ENCODE measurements around the gene ALOX12B.
"Not testable (repeated sequence)": the region's sequence is repeated elsewhere in the genome, so short reads cannot be mapped to it uniquely, and the experiment has no call there.

ALOX12B gene

GRCh38 chr17:8031261-8031661 lies 56.3 kb downstream of the ALOX12B start:
- no peak for DNase-seq (ENCODE audit: low read depth)
- no peak for TF ChIP-seq CTCF (conservative IDR thresholded peaks at IDR 0.05; ENCODE audit: low read depth, low read length)
- H3K4me3 ChIP-seq (ENCODE audit: low read depth, low read length), result no peak overlapping the region

- no peak for TF ChIP-seq CTCF (conservative IDR thresholded peaks at IDR 0.05; ENCODE audit: low read depth, low read length)
- no peak for DNase-seq (ENCODE audit: low read depth)
- no peak overlapping the region for H3K4me3 ChIP-seq (ENCODE audit: low read depth, low read length)
Observed at GRCh38 chr17:8029121-8029520, 58.4 kb downstream of the ALOX12B start.

GRCh38 chr17:8025176-8025911 lies 62.2 kb downstream of the ALOX12B start:
- no peak for DNase-seq (ENCODE audit: low read depth)
- no peak overlapping the region for H3K4me3 ChIP-seq (ENCODE audit: low read depth, low read length)
- TF ChIP-seq CTCF (conservative IDR thresholded peaks at IDR 0.05; ENCODE audit: low read depth, low read length), result no peak

GRCh38 chr17:8024161-8024560 lies 63.4 kb downstream of the ALOX12B start:
- peak; percentile 44 for DNase-seq (ENCODE audit: low read depth)
- not testable (repeated sequence) for H3K4me3 ChIP-seq (ENCODE audit: low read depth, low read length)

All from choroid plexus epithelial cell (primary cell).